Nucleus accumbens (tissue), 56 donors: ENCODE results near the gene TDRD6.
"Not testable (repeated sequence)": the region's sequence is repeated elsewhere in the genome, so short reads cannot be mapped to it uniquely, and the experiment has no call there.

ENCODE experiments used
- DNase-seq, 56 donors: peaks; one replicate each; lab custom pipeline; 2025; lab: John Stamatoyannopoulos, UW

TDRD6 gene

GRCh38 chr6:46743425-46744158, 55.9 kb downstream of the TDRD6 start:
- no peak for DNase-seq

- not testable (repeated sequence) for DNase-seq
These were observed 56.6 kb downstream of the TDRD6 start for GRCh38 chr6:46744159-46744725.

GRCh38 chr6:46745973-46746372, 58.3 kb downstream of the TDRD6 start:
- no peak for DNase-seq

DNA sequence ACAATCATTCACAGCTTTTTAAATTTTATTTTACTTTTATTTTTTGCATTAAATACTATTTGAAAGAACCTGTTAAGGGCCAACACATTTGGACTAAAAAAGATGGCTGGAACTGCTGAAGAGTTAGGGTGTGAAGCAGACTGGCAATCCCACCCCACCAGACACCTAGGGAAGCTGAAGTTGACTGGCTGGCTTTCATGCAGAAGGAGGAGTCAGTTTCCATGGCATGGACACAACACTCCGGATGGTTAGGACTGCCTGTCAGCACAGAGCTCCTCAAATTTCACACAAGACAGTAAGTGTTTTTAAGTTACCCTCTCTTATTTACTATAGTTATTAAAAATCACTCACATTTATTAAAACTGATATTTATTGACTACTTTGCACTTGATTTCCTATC, 59.0 kb downstream of the TDRD6 start, which contains the start of gene ANKRD66:
ANKRD66 (plus strand) TSS at position 238 of the 400 bp plus-strand sequence. CDS start 5,016 bp downstream, outside the sequence.
- DNase-seq: no peak

DNA sequence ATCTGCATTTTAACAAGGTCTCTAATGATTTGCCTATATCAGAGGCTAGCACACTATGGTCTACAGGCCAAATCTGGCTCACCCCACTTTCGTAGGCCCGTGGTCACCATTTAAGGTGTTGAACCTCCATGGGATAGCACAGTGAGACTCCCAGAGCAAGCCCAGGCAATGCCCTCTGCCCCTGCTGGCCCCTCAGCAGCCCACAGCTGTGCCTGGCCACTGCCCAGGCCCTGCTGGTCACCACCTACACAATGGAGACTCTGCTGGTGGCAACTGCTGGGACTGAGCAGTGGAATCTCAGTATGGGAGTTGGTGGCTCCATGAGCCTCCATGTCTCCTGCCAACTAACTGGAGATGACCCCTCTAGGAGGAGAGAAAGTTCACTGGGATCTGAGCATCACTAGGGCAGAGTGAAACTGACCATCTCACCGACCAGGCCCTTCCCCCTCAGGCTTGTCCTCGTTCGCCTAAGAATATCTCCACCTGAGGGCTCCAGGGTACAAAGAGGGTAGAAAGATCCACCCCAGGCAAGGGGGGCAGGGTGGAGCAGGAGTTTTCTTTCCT, 61.3 kb downstream of the TDRD6 start:
- no peak for DNase-seq

DNA sequence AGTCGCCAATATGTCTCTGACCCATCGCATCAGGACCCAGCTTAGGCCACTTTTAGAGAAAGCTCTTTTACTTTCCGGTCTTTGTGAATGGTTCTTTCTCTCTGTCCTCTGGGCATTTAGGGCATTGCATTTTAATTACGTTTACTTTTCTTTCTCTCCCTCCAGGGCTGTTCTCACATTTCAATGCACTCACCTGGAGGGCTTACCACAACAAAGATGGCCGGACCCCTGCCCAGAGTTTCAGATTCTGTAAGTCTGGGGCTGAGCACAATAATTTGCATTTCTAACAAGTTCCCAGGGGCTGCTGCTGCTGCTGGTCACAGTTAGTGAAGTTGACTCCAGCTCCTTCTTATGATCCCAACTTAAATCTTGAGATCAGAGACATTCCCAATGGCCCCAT, 62.0 kb downstream of the TDRD6 start:
- no peak for DNase-seq

GRCh38 chr6:46751658-46752057, 64.0 kb downstream of the TDRD6 start:
- DNase-seq: no peak
